ENCODE results near the gene KRT14.
A peak's percentile ranks its signal among the peaks of the same experiment; 100 is the strongest.
"Not testable (repeated sequence)": the region's sequence is repeated elsewhere in the genome, so short reads cannot be mapped to it uniquely, and the experiment has no call there.

KRT14 gene

DNA sequence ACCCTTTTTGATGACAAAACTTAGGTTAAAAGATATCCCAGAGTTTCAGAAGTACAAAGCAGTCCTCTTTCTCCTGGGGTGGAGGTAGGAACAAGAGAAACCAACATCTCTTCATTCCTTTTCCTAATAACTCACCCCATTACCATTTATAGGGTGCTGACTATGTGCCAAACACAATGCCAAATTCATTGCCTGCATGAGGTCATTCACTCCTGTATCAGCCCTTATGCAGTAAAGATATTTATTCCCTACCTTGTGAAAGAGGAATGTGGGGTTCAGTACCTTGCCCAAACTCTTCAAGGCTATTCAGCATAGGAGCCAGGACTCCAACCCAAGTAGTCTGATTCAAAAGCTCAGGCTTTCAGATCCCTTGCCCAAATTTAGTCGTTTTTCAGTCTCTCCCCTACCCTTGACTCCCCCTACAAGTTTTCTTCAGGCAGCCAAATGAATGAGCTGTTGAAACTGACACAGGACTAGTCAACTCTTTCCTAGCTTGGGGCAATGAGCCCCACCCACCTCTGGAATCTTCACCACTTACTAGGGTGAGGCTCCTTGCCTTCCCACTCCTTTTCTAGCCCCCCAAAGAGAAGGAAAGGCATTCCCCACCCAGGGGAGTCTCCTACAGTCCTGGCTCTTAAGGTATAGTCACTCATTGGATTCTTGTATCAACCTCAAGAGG lies 5.9 kb downstream of the KRT14 start:
- DNase-seq (ENCODE audit: low spot score): no peak
- in situ Hi-C loops (cut with MboI; ENCODE audit: low sequenced_read_pairs, unreplicated experiment): no loop called here
- TF ChIP-seq, protein P1, sequence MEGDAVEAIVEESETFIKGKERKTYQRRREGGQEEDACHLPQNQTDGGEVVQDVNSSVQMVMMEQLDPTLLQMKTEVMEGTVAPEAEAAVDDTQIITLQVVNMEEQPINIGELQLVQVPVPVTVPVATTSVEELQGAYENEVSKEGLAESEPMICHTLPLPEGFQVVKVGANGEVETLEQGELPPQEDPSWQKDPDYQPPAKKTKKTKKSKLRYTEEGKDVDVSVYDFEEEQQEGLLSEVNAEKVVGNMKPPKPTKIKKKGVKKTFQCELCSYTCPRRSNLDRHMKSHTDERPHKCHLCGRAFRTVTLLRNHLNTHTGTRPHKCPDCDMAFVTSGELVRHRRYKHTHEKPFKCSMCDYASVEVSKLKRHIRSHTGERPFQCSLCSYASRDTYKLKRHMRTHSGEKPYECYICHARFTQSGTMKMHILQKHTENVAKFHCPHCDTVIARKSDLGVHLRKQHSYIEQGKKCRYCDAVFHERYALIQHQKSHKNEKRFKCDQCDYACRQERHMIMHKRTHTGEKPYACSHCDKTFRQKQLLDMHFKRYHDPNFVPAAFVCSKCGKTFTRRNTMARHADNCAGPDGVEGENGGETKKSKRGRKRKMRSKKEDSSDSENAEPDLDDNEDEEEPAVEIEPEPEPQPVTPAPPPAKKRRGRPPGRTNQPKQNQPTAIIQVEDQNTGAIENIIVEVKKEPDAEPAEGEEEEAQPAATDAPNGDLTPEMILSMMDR (IDR thresholded peaks at IDR 0.05; ENCODE audit: borderline replicate concordance, control extremely low read depth, extremely low read depth, insufficient read depth, missing control alignments): no peak

DNA sequence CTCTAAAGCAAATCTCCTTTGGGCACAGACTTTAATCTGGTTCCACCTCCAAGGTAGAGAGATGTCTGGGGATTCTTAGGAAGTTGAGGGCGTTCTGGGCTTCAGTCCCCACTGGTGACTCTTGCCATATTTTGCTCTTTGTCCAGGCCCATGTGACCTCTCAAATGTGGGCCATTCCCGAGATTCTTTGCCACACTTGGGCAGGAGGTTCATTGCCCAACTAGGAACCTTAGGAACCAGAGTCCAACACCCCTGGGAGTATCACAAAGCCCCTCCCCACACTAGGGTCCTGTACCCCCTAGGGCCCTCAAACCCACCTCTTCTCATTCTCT lies 6.5 kb downstream of the KRT14 start:
- no peak for DNase-seq (ENCODE audit: low spot score)
- in situ Hi-C loops (cut with MboI; ENCODE audit: low sequenced_read_pairs, unreplicated experiment): no loop called here
- TF ChIP-seq, protein P1 (IDR thresholded peaks at IDR 0.05; ENCODE audit: borderline replicate concordance, control extremely low read depth, extremely low read depth, insufficient read depth, missing control alignments): no peak

DNA sequence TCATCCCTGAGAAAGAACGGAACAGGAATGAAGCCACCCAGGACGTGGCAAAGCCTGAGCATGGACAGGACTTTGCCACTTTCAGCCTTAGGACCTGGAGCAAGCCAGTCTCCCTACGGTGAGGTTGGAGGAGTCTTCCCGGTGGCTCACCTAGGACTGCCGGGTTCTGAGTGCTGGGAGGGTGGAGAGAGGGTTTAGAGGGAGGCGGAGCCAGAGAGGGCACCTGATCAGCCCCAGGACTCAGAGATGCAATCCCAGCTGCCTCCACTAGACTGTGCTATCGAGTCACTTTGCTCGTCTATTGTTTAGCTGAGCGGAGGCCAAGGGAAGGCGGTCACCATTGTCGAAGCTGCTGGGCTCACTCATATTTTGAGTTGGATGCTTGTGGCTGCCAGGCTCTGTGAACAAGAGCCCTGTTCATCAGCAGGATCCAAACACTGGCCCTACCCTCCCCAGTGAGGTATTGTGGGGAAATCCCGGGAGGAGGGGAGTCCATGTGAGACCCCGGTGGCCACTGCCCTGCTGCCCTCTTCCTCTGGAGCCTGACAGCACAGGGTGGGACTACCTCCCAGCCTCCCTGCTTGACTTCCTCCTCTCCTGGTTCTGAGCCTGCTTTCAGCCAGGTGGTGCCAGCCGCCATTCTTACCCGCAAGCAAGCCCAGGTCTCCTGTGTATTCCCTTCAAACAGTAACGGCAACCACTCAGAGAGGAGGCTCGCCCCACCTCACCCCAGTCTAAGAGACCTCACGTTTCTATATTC lies 7.0 kb downstream of the KRT14 start:
- in situ Hi-C loops (cut with MboI; ENCODE audit: low sequenced_read_pairs, unreplicated experiment): no loop called here
- TF ChIP-seq, protein P1 (IDR thresholded peaks at IDR 0.05; ENCODE audit: borderline replicate concordance, control extremely low read depth, extremely low read depth, insufficient read depth, missing control alignments): peak; percentile 53
- DNase-seq (ENCODE audit: low spot score): peak; percentile 91

DNA sequence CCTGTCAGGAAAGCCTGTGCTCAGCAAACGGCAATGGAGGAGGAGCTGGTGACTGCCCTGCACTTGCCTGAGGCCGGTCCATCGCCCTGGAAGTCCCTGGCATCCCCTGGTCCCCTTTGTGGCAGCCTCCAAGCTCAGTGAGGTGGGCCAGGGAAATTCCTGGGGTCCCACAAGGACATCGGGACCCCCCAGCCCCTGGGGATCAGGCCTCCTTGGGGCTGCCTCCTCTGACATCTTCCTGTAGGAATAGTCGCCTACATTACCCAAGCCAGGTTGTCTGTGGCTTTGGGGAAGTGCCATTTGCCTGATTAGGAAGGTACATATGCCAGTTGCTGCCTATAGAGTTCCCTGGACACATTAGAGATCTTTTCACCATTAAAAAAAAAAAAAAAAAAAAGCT lies 7.7 kb downstream of the KRT14 start:
- DNase-seq (ENCODE audit: low spot score): no peak
- TF ChIP-seq, protein P1 (IDR thresholded peaks at IDR 0.05; ENCODE audit: borderline replicate concordance, control extremely low read depth, extremely low read depth, insufficient read depth, missing control alignments): no peak
- in situ Hi-C loops (cut with MboI; ENCODE audit: low sequenced_read_pairs, unreplicated experiment): no loop called here

DNA sequence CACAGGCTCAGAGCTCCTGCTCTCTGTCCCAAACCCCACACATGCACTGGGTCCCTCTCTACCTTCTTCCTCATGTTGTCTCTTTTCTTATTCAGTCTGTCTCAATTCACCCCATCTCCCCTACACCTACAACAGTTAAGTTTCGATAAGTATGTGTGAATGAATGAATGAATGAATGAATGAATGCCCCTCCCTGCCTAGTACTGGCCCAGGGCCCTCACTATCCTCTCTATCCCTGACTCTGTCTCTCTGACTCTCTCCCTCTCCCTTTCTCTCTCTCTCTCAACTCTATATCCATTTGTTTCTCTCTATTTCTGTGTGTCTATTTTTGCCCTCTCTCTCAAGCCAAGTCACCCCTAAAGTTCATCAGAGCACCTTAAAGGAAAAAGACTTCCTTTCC lies 8.2 kb downstream of the KRT14 start:
- no peak for DNase-seq (ENCODE audit: low spot score)
- TF ChIP-seq, protein P1 (IDR thresholded peaks at IDR 0.05; ENCODE audit: borderline replicate concordance, control extremely low read depth, extremely low read depth, insufficient read depth, missing control alignments): no peak
- in situ Hi-C loops (cut with MboI; ENCODE audit: low sequenced_read_pairs, unreplicated experiment): no loop called here

DNA sequence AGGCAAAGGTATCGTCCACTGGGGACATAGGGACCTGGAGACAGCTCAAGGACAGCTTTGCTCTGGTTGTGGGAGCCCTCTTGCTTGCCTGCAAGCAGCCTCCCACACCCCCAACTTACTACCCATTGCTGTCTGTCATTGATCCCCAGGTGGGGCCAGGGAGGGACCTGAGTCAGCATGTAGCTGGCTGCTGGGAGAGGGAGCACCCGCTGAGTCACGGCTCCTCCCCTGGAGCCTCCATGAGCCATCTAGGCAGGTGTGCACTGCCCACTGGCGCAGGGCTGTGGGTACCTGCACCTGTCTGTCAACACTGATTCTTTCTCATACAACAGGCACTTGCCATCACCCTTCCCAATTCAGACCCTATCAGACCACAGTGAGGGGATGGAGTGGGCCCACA lies 10.0 kb downstream of the KRT14 start:
- DNase-seq (ENCODE audit: low spot score); in situ Hi-C loops (cut with MboI; ENCODE audit: low sequenced_read_pairs, unreplicated experiment): not testable (repeated sequence)

DNA sequence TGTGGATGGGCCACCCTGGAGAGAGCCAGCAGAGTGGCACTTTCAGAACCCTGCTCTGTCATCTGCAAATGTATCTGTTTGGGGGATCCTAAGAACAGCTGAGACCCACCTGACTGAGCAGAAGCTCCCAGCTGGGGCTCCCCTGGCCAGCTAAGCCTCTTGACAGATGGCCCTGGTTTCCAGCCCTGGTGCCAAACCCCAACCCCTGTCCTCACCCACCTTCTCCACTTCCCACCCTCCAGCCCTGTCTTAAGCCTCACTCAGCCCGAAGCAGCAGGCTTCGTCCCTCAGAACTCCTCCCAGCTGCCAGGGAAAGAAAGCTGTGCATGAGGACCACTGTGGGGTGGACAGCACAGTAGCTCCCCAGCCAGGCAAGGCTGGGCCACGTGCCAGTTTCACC lies 11.4 kb downstream of the KRT14 start:
- DNase-seq (ENCODE audit: low spot score): no peak
- TF ChIP-seq, protein P1 (IDR thresholded peaks at IDR 0.05; ENCODE audit: borderline replicate concordance, control extremely low read depth, extremely low read depth, insufficient read depth, missing control alignments): no peak
- in situ Hi-C loops (cut with MboI; ENCODE audit: low sequenced_read_pairs, unreplicated experiment): no loop called here

Data from GM13976 (cell line).